ENCODE data around the gene ADRA2B. TPM values are rescaled to one million over a fixed set of nuclear protein-coding genes. Genes with fewer than 3 reads are reported as not detected.

ADRA2B gene
- polyA plus RNA-seq, 1 donor (not counting 4 experiments of a cell fraction or from before 2014, with no cell fraction given) = not detected

GRCh38 chr2:96128456-96128855 is 12.1 kb upstream of the ADRA2B start:
- Histone ChIP-seq H3K27ac (ENCODE audit: control insufficient read depth, insufficient read depth, low read length) (no peak overlapping the region), H2AFZ (ENCODE audit: control insufficient read depth, low read length) (no peak overlapping the region), H3K4me2 (ENCODE audit: control insufficient read depth, extremely low read depth, insufficient read depth, low read depth, low read length) (no peak overlapping the region), H3K4me3 (ENCODE audit: control insufficient read depth in 2 of 3, extremely low read depth in 1 of 3, insufficient read depth in 2 of 3, low read depth in 1 of 3, low read length in 3 of 3) (no peak overlapping the region), H3K27me3 (ENCODE audit: control insufficient read depth, extremely low read depth, insufficient read depth, low read length) (peaks cover 3% of the 10 kb centered on the region), H3K9me1 (ENCODE audit: control insufficient read depth, extremely low read depth, insufficient read depth, low read length) (no peaks in the 10 kb centered on the region), H3K4me1 (ENCODE audit: control insufficient read depth, extremely low read depth, insufficient read depth, low read length) (no peaks in the 10 kb centered on the region), H3K79me2 (ENCODE audit: control insufficient read depth, insufficient read depth, low read length) (no peaks in the 10 kb centered on the region), H3K9ac (ENCODE audit: control insufficient read depth, extremely low read depth, insufficient read depth, low read length) (no peak overlapping the region), H3K36me3 (ENCODE audit: control insufficient read depth in 2 of 2, extremely low read depth in 1 of 2, insufficient read depth in 2 of 2, low read length in 2 of 2) (no peaks in the 10 kb centered on the region), H4K20me1 (ENCODE audit: control insufficient read depth, extremely low read depth, insufficient read depth, low read length) (no peaks in the 10 kb centered on the region), H3K9me3 (ENCODE audit: control insufficient read depth, low read depth, low read length) (no peaks in the 10 kb centered on the region)
- TF ChIP-seq EZH2 (IDR thresholded peaks at IDR 0.05; ENCODE audit: low read length) = no peak
- TF ChIP-seq CTCF (optimal IDR thresholded peaks at IDR 0.05 in 1 of 3, IDR thresholded peaks at IDR 0.05 in 1 of 3, conservative IDR thresholded peaks at IDR 0.05 in 1 of 3; ENCODE audit: extremely low read depth in 1 of 3, insufficient read depth in 2 of 3, low read length in 3 of 3) = no peak
- no peak for FAIRE-seq
- no peak for DNase-seq (ENCODE audit: low read depth, low spot score)
- dilution Hi-C loops (cut with MboI; ENCODE audit: extremely low pct_ligation_motif_present, low sequenced_read_pairs) = no loop called here

DNA sequence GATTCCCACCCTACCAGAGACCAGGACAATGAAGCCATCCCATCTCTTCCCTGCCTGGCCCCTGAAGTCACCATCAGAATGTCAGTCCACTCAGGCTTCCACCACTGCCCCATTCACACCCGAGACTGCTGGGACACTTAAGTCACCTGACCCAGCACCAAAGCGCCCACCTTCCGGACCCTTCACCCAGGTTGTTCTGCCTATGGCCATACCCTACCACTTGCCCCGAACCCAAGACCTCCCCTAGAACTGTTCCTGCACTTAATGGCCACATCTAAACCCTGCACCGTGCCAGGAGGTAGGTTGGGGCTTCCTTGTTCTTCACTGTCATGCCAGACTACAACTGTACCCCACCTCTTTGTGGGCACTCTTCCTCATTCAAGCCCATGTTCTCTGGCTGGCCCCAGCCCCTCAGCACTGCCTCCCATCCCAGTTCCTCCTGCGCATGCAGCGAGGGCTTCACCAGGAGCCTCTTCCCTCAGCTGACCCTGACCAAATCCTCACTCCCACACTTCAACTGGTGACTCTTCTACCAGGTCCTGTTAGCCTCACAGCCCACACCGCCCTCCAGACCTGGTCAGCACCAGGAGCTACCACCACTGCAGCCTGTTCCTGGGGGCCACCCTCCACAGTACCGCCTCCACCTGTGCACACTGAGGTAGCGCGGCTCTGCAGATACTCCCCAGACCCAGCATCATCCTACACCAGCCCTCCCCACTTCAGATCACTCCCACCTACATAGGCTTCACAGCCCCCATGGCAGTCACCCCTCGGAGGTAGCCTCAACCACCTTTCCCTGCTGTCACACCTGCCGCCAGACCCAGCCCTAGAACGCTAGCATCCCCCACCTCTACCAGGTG is 8.3 kb upstream of the ADRA2B start:
- H3K36me3 ChIP-seq (ENCODE audit: control insufficient read depth in 2 of 2, extremely low read depth in 1 of 2, insufficient read depth in 2 of 2, low read length in 2 of 2) = no peaks in the 10 kb centered on the region
- no peak overlapping the region for H2AFZ ChIP-seq (ENCODE audit: control insufficient read depth, low read length)
- TF ChIP-seq EZH2 (IDR thresholded peaks at IDR 0.05; ENCODE audit: low read length) = no peak
- TF ChIP-seq CTCF (optimal IDR thresholded peaks at IDR 0.05 in 1 of 3, IDR thresholded peaks at IDR 0.05 in 1 of 3, conservative IDR thresholded peaks at IDR 0.05 in 1 of 3; ENCODE audit: extremely low read depth in 1 of 3, insufficient read depth in 2 of 3, low read length in 3 of 3) = no peak
- FAIRE-seq (no peak), DNase-seq (ENCODE audit: low read depth, low spot score) (no peak)
- no peaks in the 10 kb centered on the region for H3K9me1 ChIP-seq (ENCODE audit: control insufficient read depth, extremely low read depth, insufficient read depth, low read length)
- no peaks in the 10 kb centered on the region for H3K79me2 ChIP-seq (ENCODE audit: control insufficient read depth, insufficient read depth, low read length)
- H3K9me3 ChIP-seq (ENCODE audit: control insufficient read depth, low read depth, low read length) = no peaks in the 10 kb centered on the region
- H3K4me1 ChIP-seq (ENCODE audit: control insufficient read depth, extremely low read depth, insufficient read depth, low read length) = no peaks in the 10 kb centered on the region
- dilution Hi-C loops (cut with MboI; ENCODE audit: extremely low pct_ligation_motif_present, low sequenced_read_pairs) = no loop called here
- no peak overlapping the region for H3K27ac ChIP-seq (ENCODE audit: control insufficient read depth, insufficient read depth, low read length)
- no peak overlapping the region for H3K9ac ChIP-seq (ENCODE audit: control insufficient read depth, extremely low read depth, insufficient read depth, low read length)
- no peaks in the 10 kb centered on the region for H4K20me1 ChIP-seq (ENCODE audit: control insufficient read depth, extremely low read depth, insufficient read depth, low read length)
- no peak overlapping the region for H3K4me3 ChIP-seq (ENCODE audit: control insufficient read depth in 2 of 3, extremely low read depth in 1 of 3, insufficient read depth in 2 of 3, low read depth in 1 of 3, low read length in 3 of 3)
- H3K4me2 ChIP-seq (ENCODE audit: control insufficient read depth, extremely low read depth, insufficient read depth, low read depth, low read length) = no peak overlapping the region
- H3K27me3 ChIP-seq (ENCODE audit: control insufficient read depth, extremely low read depth, insufficient read depth, low read length) = peaks cover 27% of the 10 kb centered on the region
